ENCODE results near the gene SNX11.

DNA sequence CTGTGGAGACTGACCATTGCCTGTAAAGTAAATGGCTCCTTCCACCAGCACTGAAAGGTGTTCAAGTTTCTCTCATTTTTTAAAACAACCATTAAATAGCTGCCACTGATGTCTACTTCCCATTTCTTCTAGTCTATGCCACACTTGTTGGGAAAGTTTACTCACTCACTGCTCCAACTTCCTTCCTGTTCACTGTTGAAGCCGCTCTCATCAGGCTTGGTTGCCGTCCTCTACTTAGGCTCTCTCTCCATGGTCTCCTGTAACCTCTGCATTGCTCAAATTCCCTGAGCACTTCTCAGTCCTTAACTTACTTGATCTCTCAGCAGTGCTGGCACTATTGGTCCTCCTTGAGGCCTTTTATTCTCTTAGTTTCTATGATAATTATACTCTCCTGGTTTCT, 32.4 kb downstream of the SNX11 start:
- no peak for TF ChIP-seq POLR2AphosphoS5 (IDR thresholded peaks at IDR 0.05; ENCODE audit: low read depth, low read length)
- TF ChIP-seq POLR2A (IDR thresholded peaks at IDR 0.05; ENCODE audit: low read depth, low read length): no peak
